Muscle of back (tissue), 11 donors: ENCODE results near the gene KCNJ18. TPM values are rescaled to one million over a fixed set of nuclear protein-coding genes. Genes with fewer than 3 reads are reported as not detected.
"Not testable (repeated sequence)": the region's sequence is repeated elsewhere in the genome, so short reads cannot be mapped to it uniquely, and the experiment has no call there.

ENCODE experiments used
- DNase-seq, 3 donors: peaks; one replicate each; pipeline versions ENCODE4 v3.0.0 to v3.0.0-alpha.2; 2013
- polyA plus RNA-seq, 10 donors: library from polyadenylated mRNA; unstranded; fragments of 120-200 nt; gene quantifications; one replicate each; pipeline ENCODE4 v1.2.1, GENCODE V29; 2013; ENCODE audit not compliant: insufficient read length in 10 of 10

KCNJ18 gene
- polyA plus RNA-seq, 10 donors = not detected

DNA sequence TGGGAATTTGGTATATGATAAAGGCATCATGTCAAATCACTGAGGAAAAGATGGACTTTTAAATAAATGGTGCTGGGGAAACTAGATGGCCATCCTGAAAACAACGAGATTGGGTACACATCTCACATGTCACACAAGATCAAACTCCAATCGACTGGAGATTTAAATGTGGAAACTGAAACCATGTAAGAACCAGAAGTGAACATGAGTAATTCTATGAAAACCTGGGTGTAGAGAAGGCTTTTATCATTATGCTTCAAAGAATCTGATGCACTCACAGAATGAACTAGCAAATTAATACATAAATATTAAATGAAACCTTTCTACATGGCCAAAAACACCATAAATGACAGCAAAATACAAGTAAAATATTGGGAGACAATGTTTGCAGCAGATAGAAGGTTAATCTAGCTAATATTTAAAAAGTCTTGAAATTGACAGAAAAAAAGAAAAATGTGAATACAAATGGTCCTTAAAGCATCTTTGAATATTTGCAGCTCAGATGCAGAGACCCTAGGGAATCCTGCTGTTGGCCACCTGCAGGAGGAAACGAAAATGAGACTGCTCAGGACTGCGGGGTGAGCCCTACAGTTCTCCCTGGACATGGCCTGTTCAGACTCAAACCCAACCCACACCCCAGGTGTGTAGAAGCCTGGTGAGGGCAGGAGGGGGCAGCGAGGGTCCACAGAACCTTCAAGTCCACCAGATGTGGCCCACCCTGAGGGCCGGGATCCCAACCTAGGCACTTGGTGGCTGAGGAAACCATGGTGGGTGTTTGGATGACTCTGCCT lies 32.1 kb downstream of the KCNJ18 start:
- not testable (repeated sequence) for DNase-seq

DNA sequence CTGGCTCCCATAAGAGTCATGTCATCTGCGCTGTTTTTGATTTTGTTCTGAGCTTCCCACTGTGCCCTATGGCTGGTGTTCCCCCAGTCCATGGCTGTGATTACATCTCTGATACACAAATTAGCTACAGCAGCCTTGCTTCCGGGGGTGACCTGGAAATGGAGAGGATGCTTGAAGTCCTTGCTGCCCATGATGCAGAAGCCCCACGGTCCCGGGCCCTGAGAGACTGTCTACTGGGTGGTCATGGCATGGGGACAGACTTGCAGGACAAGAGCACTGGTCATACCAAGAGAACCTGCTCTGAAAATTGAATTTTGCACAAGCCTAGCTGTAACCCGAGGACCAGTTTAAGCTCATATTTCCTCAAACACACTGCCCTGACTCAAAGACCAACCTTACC lies 38.8 kb downstream of the KCNJ18 start:
- DNase-seq = not testable (repeated sequence)

DNA sequence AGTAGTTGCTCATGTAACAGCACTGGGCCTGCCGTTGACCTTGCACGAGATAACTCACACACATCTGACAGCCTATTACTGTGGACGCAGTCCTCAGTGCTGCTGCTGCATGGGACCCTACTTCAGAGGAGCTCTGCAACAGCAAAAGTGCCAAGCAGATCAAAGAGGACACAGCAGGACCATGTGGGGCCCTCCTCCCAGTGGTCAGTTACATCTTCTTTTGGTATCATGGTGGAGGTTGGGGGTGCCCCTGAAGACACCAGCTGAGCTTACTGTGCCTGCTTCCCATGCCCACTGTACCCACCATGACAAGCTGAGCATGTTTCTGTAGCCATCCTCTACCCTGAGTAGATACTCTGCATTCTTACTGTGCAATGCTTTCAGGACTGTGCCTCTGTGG lies 41.6 kb downstream of the KCNJ18 start:
- DNase-seq = not testable (repeated sequence)

DNA sequence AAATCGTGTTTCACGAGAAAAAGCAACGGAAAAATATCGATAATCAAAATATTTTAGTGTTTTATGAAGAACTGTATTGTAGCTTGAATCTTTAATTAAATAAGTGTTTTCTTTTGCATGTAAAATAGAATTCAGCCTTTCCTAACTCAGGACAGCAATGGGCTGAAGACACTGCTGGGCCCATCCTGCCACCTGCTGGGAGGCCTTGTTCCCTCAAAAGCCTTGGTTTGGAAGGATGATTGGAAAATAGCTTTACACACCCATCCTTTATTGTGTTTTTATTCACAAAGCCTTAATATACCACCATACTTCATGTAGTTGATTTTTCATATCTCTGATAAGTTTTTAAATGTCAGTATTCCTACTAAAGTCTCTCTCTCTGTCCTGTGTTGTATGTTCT lies 43.5 kb downstream of the KCNJ18 start:
- not testable (repeated sequence) for DNase-seq

DNA sequence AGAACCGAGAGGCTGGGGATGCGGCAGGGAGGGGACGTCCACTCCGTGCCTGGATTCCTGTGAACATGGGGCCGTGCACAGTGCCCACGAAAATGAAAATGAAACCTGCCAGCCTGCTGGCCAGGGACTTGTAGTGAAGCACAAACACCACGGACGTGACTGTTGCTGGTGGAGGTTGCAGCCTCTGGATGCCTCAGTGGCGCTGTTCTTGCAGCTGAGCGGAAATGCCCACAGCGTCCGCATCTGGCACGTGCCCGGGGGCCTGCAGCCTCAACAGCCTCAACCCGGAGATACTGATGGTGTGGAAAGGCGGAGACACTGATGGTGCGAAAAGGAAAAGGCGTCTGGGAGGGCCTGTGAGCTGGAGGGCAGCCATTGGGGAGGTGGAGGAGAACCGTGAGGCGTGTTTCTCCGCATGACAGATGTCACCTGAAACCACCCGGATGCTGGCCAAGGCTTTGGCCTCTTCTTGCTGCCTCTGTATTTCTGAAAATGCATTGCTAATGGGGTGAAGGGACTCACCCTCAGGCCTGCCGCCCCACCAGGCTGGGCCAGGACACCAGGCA lies 44.8 kb downstream of the KCNJ18 start:
- not testable (repeated sequence) for DNase-seq

DNA sequence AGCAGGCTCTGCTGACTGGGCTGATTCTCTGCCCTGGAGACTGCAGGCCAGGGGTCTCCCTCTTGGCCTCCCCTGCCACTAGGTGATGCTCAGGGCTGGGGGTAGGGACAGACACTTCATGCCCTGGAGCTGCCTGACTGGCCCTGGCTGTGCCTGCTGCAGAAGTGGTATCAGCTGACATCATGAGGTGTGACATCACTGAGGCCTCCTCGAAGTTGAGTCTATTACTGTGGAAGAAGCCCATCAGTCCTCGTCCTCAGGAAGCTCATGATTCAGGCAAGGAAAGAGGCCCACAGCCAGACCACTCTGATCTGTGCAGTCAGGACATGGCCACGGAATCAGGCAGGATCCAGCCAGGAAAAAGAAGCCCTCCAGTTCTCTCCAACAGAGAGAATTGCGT lies 45.9 kb downstream of the KCNJ18 start:
- DNase-seq = not testable (repeated sequence)

DNA sequence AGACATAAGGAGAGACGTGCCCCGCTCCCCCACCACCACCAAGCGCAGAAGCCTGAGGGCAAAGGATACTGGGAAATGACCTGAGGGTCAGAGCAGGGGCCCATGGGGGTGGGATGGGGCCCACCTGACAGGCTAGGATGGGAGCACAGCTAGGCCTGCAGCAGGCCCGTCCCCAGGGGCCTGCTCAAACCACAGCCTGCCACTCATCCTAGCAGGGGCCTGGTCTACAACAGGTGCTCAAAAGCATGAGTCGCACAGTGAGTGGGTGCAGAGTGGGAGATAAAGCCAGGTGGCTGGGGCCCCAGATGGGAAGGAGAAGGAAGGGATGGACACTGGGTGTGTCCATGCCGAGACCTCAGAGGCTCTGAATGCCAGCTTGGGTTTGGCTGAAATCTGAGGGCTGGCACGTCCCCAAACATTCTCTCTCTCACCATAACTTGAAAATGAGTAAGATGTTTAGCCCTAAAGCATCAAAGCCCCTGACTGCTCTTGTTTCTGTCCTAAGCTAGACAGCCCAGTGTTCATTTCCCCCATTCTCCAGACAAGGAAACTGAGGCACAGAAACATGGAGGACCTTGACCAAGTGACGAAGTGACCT lies 46.7 kb downstream of the KCNJ18 start:
- DNase-seq = not testable (repeated sequence)

DNA sequence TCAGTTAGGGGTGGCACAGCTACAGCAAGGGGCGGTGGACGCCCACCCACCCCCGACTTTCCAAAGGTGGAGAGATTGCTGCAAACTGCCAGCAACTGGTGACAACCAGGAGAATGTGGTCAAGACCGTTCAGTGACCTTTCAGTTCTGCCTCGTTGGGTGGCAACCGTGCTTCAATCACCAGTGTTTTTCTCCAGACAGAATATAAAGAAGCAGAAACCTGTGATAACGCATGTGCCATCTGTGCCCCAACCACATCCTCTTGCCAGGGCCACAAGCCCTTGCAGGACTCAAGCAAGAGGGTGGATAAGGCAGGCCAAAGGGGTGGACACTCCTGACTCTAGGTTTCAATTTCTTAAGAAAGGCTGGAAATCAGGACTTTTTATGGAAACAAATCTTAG lies 47.2 kb downstream of the KCNJ18 start:
- not testable (repeated sequence) for DNase-seq

DNA sequence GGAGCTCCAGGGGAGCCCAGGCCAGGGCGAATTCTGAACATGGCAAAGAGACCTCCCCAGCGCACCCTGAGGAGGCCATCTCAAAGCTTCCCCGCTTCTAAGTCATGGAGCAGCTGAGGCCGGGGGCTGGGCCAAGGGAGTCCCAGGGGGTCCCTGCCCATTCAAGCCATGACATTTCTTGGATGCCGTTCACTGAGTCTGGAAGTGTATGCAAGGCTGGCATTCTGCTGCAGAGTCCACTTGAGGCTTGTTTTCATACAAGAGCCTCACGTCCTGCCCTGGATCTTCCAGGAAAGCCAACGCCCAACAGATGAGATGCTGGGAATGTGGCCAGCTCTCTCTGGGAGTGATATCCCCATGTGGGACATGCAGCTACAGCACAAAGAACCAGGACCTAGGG lies 48.5 kb downstream of the KCNJ18 start:
- DNase-seq = not testable (repeated sequence)

DNA sequence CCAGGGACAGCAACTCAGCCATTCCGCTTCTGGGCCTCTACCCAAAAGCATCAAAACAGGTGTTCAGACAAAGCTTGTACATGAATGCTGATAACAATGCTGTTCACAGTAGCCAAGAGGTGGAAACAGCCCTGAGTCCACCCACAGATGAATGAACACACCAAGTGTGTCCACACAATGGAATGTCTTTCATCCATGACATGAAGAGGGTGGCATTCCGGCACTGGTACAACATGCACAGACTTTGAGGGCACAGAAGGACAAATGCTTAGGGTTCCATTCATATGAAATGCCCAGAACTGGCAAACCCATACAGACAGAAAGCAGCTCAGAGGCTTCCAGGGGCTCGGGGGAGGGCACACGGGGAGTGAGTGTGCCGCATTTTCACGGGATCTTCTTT lies 49.2 kb downstream of the KCNJ18 start:
- not testable (repeated sequence) for DNase-seq

DNA sequence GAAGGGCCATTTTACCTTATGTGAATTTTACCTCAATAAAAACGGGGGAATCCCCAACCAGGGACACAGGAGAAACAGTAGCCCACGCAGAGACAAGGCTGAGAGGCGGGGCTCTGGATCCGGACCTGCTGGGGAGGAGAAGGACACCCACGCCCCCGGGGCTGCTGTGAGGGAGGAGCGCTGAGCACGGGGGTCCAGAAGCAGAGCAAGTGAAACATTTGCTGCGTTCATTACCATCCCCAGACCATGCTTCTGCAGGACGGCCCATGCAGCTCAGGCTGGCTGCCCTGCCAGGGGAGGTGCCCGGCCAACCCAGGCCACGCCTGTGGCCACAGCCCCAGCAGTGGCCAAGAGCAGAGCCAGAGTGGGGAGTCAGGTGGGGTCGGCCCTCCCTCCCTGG lies 50.0 kb downstream of the KCNJ18 start:
- no peak for DNase-seq

DNA sequence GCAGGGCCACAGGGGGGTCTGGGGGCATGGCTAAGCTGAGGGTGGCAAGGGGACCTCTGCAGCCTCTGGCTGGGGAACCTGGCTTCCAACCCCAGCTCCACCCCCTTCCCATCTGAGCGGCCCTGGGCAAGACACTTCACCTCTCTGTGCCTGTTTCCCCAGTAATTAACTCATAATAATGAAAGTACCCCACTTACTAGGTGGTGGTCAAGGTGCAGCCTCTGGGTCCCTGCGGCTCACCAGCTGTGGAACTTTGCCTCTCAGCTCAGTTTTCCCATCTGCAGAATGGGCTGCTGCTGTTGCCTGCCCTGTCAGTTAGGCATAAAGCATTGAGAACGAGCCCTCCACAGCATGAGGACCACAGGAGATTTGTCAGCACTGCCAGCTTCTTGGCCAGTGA lies 51.8 kb downstream of the KCNJ18 start:
- not testable (repeated sequence) for DNase-seq

DNA sequence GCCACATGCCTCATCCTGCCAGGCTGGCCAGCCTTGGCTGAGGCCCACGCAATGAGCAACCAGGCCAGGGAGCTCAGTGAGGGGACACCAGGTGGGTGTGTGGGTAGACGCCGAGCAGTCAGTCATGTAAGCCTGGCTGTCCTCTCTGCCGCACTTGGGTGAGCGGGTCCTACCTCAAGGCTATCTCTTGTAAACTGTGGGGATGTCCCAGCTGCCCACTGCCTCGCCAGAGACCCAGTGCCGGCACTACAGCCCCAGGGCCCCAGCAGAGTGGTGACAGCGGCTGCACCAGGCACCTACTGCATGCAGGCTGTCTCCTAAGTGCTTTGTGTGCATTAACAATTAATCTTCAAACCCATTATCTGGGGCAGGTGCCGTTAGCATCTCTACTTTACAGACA lies 52.3 kb downstream of the KCNJ18 start:
- not testable (repeated sequence) for DNase-seq

DNA sequence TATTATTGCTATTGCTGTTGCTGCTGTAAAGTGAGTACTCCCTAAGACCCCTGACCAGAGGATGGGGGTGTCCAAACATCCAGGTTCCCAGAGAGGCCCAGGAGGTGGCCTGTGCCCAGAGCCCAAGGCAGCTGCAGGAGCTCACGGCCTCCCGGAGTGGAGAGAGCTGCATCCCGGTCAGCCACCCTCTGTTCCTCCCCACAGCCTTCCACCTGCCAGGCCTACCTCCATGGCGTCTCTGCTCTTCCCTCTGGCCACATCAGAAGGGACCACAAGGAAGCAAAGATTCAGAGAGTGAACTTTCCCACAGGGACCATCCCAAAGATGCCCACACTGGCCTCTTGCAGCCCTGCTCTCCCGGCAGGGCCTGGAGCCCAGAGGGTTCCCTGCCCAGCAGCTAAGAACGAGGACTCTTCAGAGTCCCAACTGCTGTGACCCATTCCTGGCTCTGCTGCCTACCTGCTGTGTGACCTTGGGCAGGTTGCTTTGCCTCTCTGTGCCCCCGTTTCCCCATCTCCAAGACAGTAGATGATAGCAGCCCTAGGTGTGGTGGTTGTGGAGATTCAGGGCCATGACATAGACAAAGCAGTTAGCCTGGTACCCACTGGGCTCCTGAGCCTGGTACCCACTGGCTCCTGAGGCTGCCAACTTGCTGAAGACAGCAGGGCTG lies 53.2 kb downstream of the KCNJ18 start:
- DNase-seq = not testable (repeated sequence)

DNA sequence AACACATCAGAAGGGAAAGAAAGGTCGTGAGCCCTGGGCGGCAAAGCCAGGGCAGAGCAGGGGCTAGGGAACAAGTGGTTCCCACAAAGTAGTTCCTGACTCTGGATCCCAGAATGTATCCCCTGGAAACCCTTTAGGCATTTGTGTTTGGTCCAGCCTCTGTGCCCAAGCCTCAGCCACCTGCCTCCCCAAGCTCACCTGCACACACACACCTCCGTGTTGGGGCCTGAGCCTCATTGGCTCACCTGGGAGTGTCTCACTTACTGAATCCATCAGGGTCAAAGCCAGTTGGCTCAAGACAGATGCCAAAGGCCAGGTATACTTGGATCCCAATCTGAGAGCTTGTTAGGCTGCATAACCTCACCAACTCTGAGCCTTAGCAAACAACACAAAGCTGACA lies 54.1 kb downstream of the KCNJ18 start:
- DNase-seq = not testable (repeated sequence)

DNA sequence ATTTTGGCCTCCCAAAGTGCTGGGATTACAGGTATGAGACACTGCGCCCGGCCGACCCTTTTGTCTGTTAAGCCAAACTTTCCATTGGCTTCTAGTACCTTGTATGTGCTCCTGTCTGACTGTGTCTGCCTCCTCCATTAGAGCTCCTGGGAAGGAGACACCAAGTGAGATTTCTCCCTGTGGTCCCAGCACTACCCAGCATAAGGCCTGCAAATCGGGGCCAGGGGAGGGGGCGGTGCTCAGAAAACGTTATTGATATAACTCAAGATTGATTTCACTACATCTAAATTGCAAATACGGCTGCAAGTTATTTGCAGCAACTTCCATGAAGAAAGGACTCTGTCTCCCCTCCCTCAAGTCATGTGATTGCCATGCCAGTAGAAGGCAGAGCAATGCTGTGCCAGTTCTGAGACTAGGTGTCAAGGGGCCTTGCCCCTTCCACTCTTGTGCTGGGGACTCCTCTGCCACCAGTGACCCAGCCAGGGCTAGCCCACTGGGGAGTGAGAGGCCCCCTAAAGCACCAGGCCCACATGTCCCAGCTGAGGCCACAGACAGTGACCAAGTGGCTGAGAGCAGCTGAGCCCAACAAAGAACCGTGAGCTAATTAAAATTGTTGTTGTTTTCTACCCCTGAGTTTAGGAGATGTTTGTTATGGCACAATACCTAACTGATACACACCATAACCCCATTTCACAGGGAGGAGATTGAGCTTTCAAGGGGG lies 55.0 kb downstream of the KCNJ18 start:
- not testable (repeated sequence) for DNase-seq

DNA sequence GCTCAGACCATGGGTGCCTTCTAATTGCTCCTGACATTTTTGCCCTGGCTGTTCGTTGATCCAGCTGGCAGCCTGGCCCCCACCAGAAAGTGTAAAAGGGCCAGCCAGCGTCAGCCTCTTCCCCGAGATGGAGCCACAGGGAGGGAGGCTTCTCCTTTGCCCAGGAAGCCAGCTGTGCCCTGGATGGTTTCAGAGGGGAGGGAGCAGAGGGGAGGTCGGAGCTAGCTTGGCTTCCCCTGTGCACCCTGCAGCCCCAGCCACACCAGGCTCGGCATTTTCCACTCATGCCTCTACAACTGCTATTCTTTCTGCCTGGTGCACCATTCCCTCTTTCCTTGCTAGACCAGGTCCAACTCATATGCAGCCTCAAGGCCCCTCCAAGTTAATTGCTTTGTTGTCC lies 56.4 kb downstream of the KCNJ18 start:
- not testable (repeated sequence) for DNase-seq

DNA sequence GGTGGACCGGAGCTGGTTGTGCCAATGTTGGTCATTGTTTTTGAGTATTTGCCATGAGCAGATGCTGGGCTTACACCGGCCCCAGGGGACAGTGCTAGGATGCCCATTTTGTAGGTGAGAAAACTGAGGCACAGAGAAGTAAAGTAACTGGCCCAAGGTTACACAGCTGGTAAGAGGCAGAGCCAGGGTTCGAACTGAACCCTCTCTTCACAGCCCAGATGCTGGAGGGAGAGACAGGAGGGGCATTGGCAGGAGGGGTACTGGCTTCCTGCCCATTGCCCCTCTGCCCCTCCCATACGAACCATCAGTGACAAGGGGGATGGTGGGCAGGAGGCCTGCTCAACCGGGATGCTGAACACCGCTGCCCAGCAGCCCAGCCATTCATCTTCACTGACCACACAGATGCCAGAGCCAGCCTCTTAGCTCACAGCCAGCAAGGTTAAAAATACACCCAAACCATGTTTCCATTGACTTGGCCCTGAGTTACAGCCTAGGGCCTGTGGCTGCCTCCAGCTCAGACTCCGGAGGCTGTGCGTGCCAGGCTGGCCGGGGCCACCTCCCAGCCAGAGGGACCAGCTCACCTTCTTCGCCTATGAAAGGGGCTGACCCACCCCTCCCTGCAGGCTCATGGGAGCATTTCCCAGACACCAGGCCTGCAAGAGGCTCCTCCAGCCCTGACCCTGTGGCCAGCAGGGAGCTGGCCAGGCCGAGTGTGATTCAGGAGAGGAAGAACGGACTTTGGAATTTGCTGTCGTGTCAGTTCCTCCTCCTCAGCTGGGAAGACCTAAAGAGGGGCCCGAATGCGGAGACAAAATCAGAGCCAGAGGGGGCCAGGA lies 57.6 kb downstream of the KCNJ18 start:
- DNase-seq = not testable (repeated sequence)

DNA sequence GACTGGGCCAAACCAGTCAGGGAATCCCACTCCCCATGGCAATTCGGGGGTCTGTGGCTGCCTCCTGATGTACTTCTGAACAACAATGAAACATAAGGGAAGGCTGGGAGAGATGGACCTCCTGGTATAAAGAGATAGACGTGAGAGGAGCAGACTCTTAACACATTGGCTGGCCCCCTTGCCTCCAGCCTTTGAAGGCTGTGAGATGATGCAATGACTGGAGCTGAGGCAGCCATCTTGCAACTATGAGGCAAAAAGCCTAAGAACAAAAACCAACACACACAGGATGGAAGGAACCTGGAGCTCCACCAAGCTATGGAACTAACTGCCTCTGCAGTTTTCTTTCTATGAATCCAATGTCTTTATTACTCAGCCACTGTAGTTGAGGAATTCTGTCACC lies 58.8 kb downstream of the KCNJ18 start:
- DNase-seq = not testable (repeated sequence)
